ENCODE results near the gene ADAMTS16.

Gene ADAMTS16

DNA sequence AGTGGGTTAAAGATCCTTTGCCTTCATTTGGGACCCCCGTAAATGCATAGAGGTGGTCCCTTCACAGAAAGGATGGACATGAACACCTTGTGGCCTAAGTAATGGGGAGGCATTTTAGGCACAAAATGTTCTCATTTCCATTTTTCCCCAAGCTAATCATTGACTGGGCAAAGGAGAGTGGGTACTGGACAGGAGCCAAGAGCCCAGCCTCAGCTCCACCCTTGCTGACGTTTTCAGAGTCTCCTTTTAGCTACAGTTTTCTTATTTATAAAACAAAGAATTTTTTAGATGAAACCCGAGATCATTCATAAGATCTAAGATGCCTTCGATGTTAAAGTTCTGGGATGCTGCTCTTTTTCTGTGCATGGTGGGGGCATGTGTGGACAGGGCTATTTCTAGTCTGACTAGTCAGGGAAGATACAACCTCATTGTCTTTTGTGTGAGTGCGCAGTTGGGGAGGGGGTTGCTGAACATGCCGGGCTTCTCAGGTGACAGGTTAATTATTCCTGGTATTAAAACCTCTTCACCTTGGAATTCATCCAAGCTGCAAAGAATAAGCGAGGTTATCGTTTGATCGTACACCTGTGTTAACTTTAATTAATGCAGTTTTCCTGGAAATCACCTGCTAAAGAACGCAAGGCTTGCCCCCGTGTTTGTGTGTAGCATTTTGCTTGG is 48.4 kb downstream of the ADAMTS16 start:
- H3K9me3 Mint-ChIP-seq: no peaks in the 10 kb centered on the region
- H3K4me1 Mint-ChIP-seq: no peaks in the 10 kb centered on the region
- H3K27ac Mint-ChIP-seq: no peak overlapping the region
- no peak overlapping the region for H3K4me3 Mint-ChIP-seq
- H3K36me3 Mint-ChIP-seq: no peaks in the 10 kb centered on the region
- H3K27me3 Mint-ChIP-seq: peaks cover 1% of the 10 kb centered on the region
- DNase-seq (ENCODE audit: low spot score in 2 of 2) (no peak), ATAC-seq (ENCODE audit: low read depth) (no peak)

DNA sequence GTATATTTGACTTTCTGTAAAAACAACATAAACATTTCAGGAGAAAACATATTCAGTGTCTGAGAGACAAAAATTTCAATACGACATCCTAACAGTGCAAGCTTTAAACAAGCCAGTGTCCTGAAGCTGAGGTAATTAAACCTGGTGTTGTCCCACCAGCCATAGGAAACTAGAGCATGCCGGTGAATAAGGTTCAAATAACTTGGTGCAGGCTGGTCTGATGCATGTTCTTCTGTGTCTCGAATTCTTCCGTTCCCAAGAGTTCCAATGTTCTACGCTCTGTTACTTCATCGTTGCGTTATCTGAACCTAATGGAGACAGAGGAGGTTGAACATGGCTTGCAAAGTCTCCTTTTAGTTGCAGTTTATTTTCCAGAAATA is 48.9 kb downstream of the ADAMTS16 start:
- H3K4me1 Mint-ChIP-seq: no peaks in the 10 kb centered on the region
- H3K4me3 Mint-ChIP-seq: no peak overlapping the region
- no peaks in the 10 kb centered on the region for H3K36me3 Mint-ChIP-seq
- DNase-seq (ENCODE audit: low spot score in 2 of 2): no peak
- ATAC-seq (ENCODE audit: low read depth): no peak
- no peak overlapping the region for H3K27ac Mint-ChIP-seq
- H3K27me3 Mint-ChIP-seq: no peaks in the 10 kb centered on the region
- H3K9me3 Mint-ChIP-seq: no peaks in the 10 kb centered on the region

DNA sequence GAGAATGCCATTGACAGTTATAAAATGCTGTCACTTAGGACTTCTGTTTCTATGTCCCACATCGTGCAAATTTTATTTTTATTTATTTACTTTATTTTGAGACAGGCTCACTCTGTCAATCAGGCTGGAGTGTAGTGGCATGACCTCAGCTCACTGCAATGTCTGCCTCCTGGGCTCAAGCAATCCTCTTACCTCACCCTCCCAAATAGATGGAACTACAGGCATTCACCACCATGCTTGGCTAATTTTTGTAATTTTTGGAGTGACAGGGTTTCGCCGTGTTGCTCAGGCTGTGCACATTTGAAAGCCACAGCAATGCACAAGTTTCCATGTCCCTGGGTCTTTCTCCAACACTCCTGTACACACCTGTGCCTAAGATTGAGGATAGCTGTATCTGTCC is 51.8 kb downstream of the ADAMTS16 start:
- no peaks in the 10 kb centered on the region for H3K27me3 Mint-ChIP-seq

DNA sequence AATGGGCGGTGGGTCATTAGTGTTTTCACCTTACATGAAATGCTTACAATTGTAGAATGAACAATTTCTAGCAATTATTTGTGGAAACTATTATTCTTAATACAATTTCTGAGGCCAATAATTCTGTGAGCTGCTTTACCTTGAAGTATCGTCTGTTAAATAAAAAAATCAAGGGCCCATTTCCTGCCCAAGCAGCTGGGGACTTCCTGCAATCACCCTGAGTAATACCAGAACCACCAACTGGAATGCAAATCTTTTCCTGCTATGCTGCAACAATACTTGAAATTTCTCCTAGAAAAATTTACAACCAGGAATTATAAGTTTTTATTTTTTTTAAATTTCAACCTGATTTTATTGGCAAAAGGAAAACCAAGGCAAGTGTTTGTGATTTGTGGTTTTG is 52.6 kb downstream of the ADAMTS16 start:
- no peaks in the 10 kb centered on the region for H3K36me3 Mint-ChIP-seq
- no peak overlapping the region for H3K4me3 Mint-ChIP-seq
- H3K4me1 Mint-ChIP-seq: no peaks in the 10 kb centered on the region
- DNase-seq (ENCODE audit: low spot score in 2 of 2) (no peak), ATAC-seq (ENCODE audit: low read depth) (no peak)
- H3K27me3 Mint-ChIP-seq: no peaks in the 10 kb centered on the region
- no peaks in the 10 kb centered on the region for H3K9me3 Mint-ChIP-seq
- H3K27ac Mint-ChIP-seq: no peak overlapping the region

More for the DNA sequence above, 51.8 kb downstream of the ADAMTS16 start:
- H3K9me3 Mint-ChIP-seq: no peaks in the 10 kb centered on the region
- ATAC-seq (ENCODE audit: low read depth): no peak
- no peak for DNase-seq (ENCODE audit: low spot score in 2 of 2)
- H3K4me1 Mint-ChIP-seq: no peaks in the 10 kb centered on the region
- H3K27ac Mint-ChIP-seq: no peak overlapping the region
- no peaks in the 10 kb centered on the region for H3K36me3 Mint-ChIP-seq
- H3K4me3 Mint-ChIP-seq: no peak overlapping the region

DNA sequence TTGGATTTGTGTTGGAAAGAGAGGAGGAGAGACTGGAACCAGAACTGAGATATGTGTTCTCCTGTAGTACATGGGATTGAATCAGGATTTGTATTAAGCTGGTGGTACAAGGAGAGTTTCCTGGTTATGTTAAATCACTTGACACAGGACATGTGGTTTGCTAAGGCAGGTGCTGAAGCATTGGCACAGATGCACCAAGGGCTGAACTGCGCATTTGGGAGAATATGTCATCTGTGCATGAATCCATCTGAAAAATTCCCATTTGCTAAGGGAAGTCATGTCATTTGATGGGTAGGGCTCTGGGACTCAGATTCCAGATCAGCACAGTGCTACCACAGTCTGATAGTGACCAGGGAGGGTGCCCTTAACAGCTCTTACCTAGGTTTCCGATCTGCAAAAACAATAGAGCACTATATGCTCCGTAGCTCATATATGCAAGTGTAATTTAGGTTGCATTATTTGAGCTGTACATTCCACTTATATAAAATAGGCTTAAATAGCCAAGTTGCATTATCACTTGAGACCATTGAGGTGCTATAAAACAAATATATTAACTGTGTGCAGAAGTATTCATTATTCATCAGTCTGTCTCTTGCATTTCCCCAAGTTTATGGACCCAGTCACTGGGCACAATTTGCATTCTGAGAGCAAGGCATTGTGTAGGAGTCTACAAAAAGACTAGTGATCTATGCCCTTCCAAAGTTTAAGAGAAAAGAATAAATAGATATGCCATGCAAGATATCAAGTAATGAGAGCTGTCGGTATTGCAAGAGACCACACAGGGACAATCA is 55.2 kb downstream of the ADAMTS16 start:
- Mint-ChIP-seq H3K27me3 (no peaks in the 10 kb centered on the region), H3K9me3 (no peaks in the 10 kb centered on the region), H3K36me3 (no peaks in the 10 kb centered on the region)

DNA sequence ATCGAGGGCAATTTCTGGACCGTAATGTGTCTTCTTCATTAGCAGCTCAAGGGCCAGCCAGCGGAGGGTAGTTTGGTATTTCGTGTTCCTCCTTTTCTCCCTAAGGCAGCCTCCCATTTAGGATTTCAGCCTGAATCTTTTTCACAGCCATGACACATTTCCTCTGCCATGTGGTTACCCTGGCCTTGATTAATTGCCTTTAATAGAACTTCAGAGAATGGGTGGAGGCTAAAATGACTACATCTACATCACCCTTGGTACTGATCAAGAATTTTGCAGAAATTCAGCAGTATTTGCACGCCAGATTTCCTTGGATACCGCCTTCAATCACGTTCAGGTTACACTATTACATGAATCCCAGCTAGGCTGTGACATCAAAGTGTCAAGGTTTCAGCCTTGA is 58.0 kb downstream of the ADAMTS16 start:
- Mint-ChIP-seq H3K36me3 (no peaks in the 10 kb centered on the region), H3K9me3 (peaks cover 3% of the 10 kb centered on the region), H3K4me1 (no peaks in the 10 kb centered on the region), H3K4me3 (no peak overlapping the region), H3K27ac (no peak overlapping the region), H3K27me3 (no peaks in the 10 kb centered on the region)
- no peak for ATAC-seq (ENCODE audit: low read depth)
- DNase-seq (ENCODE audit: low spot score in 2 of 2): no peak

More for the DNA sequence above, 55.2 kb downstream of the ADAMTS16 start:
- H3K27ac Mint-ChIP-seq: no peak overlapping the region
- no peak overlapping the region for H3K4me3 Mint-ChIP-seq
- ATAC-seq (ENCODE audit: low read depth) (no peak), DNase-seq (ENCODE audit: low spot score in 2 of 2) (no peak)
- H3K4me1 Mint-ChIP-seq: no peaks in the 10 kb centered on the region

DNA sequence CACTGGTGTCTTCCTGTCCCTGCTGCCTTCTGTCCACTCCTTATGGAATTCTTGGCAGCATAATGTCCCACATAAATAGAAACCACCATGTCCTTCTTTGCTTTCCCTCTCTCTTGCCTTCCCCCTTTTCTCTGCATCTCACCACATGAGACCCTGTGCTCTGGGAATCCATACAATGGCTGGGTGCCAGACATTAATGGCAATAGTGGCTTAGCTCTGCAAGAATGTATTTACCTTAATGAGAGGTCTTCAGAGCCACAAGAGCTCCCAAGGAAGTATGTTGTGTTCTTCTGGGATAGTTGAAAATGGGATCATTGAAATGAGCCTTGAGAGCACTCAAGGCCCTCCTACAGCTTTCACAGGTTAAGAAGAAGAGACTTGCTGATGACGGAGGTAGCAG is 58.7 kb downstream of the ADAMTS16 start:
- Mint-ChIP-seq H3K4me3 (no peak overlapping the region), H3K27ac (no peak overlapping the region), H3K9me3 (peaks cover 3% of the 10 kb centered on the region), H3K4me1 (no peaks in the 10 kb centered on the region), H3K27me3 (no peaks in the 10 kb centered on the region), H3K36me3 (no peaks in the 10 kb centered on the region)
- ATAC-seq (ENCODE audit: low read depth) (no peak), DNase-seq (ENCODE audit: low spot score in 2 of 2) (no peak)

DNA sequence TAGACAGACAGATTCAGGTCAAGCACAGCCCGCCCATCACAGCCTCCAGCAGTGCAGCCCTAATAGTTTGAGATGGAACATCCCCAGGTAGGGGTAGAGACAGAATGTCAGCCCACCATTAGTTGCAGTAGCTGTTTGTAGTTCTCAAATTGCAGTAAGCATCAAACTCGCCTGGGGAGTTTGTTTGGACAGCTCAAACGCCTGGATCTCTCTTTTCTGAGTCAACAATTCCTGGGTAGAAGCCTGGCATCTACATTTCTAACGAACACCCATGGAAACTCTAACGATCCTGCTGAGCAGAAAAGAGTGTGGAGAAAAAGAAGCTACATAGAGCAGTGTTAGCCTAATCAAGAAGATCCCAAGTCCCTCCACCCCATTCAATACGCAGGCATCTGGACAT is 59.4 kb downstream of the ADAMTS16 start:
- Mint-ChIP-seq H3K9me3 (peaks cover 3% of the 10 kb centered on the region), H3K36me3 (no peaks in the 10 kb centered on the region), H3K4me3 (no peak overlapping the region), H3K27ac (no peak overlapping the region), H3K4me1 (no peaks in the 10 kb centered on the region), H3K27me3 (no peaks in the 10 kb centered on the region)
- ATAC-seq (ENCODE audit: low read depth) (no peak), DNase-seq (ENCODE audit: low spot score in 2 of 2) (no peak)

DNA sequence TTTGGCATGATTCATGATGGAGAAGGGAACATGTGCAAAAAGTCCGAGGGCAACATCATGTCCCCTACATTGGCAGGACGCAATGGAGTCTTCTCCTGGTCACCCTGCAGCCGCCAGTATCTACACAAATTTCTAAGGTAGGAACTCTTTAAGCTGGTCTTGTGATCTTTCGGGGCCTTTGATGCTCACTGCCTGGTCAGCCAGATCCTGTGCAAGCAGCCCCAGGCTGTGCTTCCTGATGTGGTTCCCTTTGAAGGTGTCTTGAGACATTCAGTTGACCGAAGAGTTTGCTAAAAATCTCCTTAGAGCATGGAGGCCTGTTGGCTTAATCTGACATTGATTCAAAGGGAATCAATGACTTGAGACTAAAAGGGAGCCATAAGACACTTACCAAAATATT is 60.0 kb downstream of the ADAMTS16 start:
- no peak for ATAC-seq (ENCODE audit: low read depth)
- Mint-ChIP-seq H3K4me3 (no peak overlapping the region), H3K27me3 (no peaks in the 10 kb centered on the region), H3K9me3 (peaks cover 3% of the 10 kb centered on the region), H3K4me1 (no peaks in the 10 kb centered on the region), H3K27ac (no peak overlapping the region), H3K36me3 (no peaks in the 10 kb centered on the region)
- DNase-seq (ENCODE audit: low spot score in 2 of 2): no peak

DNA sequence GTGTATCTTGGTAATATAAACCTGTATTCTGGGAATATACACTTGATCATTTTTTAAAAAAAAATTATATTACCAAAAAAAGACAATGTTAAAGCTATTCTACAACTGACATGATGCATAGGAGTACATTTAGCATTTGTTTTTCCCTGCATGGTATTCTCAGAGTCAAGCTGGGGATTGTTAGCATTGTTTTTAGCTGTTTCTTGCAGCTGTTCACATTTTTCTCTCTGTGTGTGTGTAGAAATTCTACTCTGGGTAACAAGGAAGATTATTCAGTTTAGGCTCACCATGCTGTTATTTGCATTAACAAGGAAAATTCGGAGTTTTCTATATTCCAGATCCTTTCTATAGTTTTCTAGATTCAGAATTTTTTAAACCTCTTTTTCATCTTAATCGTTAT is 62.2 kb downstream of the ADAMTS16 start:
- Mint-ChIP-seq H3K9me3 (peaks cover 5% of the 10 kb centered on the region), H3K27ac (no peak overlapping the region)

DNA sequence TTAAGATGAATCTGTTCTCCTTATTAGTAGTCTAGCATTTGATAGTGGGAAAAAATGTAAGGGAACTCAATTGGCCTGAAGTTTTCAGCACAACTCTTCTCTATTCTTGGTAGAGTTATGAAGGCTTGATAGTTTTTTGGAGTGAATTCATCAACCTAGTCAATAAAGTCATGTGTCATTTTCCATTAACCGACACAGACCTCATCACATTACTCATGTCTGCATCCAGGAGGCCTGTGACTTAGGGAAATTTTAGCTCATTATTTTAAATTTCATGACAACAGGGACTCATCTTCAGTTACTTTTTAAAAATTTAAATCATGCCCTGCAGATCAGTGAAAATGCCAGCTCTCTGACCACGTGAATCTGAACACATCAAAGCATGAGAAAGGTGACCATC is 63.3 kb downstream of the ADAMTS16 start:
- H3K36me3 Mint-ChIP-seq: no peaks in the 10 kb centered on the region
- peaks cover 5% of the 10 kb centered on the region for H3K9me3 Mint-ChIP-seq
- ATAC-seq (ENCODE audit: low read depth) (no peak), DNase-seq (ENCODE audit: low spot score in 2 of 2) (no peak)
- no peaks in the 10 kb centered on the region for H3K4me1 Mint-ChIP-seq
- no peak overlapping the region for H3K4me3 Mint-ChIP-seq
- no peak overlapping the region for H3K27ac Mint-ChIP-seq
- no peaks in the 10 kb centered on the region for H3K27me3 Mint-ChIP-seq

More for the DNA sequence above, 62.2 kb downstream of the ADAMTS16 start:
- Mint-ChIP-seq H3K27me3 (no peaks in the 10 kb centered on the region), H3K36me3 (no peaks in the 10 kb centered on the region), H3K4me1 (no peaks in the 10 kb centered on the region), H3K4me3 (no peak overlapping the region)
- no peak for DNase-seq (ENCODE audit: low spot score in 2 of 2)
- ATAC-seq (ENCODE audit: low read depth): no peak

DNA sequence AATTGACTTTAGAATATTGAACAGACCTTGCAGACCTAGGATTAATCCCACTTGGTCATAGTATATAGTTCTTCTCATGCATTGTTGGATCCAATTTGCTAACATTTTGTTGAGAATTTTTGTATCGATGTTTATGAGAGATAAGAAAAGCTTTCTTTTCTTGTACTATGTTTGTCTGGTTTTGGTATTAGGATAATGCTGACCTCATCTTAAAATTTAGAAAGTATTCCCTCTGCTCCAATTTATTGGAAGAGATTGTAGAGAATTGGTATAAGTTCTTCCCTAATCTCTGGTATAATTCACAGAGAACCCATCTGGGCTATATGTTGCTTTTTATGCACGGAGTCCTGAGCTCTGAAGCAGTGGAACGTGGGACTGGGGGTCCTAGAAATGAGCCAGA is 67.7 kb downstream of the ADAMTS16 start:
- Mint-ChIP-seq H3K27me3 (no peaks in the 10 kb centered on the region), H3K4me1 (no peaks in the 10 kb centered on the region), H3K36me3 (no peaks in the 10 kb centered on the region), H3K9me3 (peaks cover 2% of the 10 kb centered on the region), H3K27ac (no peak overlapping the region), H3K4me3 (no peak overlapping the region)
- ATAC-seq (ENCODE audit: low read depth) (no peak), DNase-seq (ENCODE audit: low spot score in 2 of 2) (no peak)

DNA sequence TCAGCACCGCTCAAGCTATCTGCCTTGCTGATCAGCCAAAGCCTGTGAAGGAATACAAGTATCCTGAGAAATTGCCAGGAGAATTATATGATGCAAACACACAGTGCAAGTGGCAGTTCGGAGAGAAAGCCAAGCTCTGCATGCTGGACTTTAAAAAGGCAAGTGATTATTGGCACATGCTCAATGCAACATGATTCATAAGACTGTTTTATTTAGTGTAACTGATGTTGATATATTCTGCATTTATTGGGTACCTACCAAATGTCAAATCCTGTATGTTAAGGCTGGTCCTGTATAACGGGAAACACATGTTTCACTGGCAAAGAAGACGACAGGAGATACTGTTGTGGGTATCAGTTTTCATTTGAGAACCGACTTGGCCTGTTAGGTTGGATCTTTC is 69.0 kb downstream of the ADAMTS16 start:
- Mint-ChIP-seq H3K36me3 (no peaks in the 10 kb centered on the region), H3K9me3 (peaks cover 2% of the 10 kb centered on the region)
- no peak for DNase-seq (ENCODE audit: low spot score in 2 of 2)

DNA sequence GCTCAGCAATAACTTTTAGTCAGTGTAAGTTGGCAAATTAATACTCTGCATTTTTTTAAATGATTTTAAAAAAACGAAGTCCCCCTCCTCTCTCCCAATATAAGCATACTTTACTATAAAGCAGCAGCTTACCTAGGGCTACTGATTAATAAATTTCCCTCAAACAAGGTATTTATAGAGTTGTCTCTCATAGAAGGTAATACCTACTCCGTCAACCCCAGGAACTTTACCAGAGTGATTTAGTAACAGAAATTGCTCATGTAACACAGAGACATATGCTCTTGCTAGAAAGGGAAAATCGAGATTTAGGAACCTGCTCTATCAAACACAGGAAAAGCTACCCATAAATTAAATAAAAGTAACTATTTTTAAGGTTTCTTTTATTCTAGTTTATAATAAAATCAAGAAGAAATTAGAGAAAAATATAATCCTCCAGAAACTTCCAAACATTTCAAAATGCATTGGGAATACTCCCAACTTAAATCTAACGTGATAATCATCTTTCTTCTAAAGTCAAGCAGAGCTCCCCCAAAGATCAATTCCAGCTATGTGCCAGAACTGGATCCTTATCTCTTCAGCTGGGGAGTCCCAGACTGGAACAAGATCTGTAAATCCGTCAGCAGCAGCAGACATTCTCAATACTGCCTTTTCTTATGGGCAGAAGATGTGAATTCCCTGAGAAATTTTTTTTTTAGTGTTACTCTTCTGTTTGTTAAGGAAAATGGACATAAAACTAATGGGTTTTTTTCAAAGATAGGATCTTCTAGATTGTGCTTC is 69.6 kb downstream of the ADAMTS16 start:
- Mint-ChIP-seq H3K4me1 (no peaks in the 10 kb centered on the region), H3K9me3 (peaks cover 2% of the 10 kb centered on the region), H3K27me3 (no peaks in the 10 kb centered on the region), H3K4me3 (no peak overlapping the region), H3K27ac (no peak overlapping the region), H3K36me3 (no peaks in the 10 kb centered on the region)
- ATAC-seq (ENCODE audit: low read depth): no peak
- DNase-seq (ENCODE audit: low spot score in 2 of 2): no peak

More for the DNA sequence above, 69.0 kb downstream of the ADAMTS16 start:
- H3K4me1 Mint-ChIP-seq: no peaks in the 10 kb centered on the region
- ATAC-seq (ENCODE audit: low read depth): no peak
- H3K27me3 Mint-ChIP-seq: no peaks in the 10 kb centered on the region
- H3K4me3 Mint-ChIP-seq: no peak overlapping the region
- H3K27ac Mint-ChIP-seq: no peak overlapping the region

Data from memory B cell (primary cell).